Peyer's patch (tissue), 4 donors: ENCODE data around the gene LRIG2. TPM values are rescaled to one million over a fixed set of nuclear protein-coding genes. Genes with fewer than 3 reads are reported as not detected.

ENCODE experiments used
- DNase-seq, 3 donors: peaks; one replicate each; pipeline ENCODE4 v3.0.0-alpha.2; 2017 to 2019
- H3K27ac ChIP-seq, 4 donors: fragments of 200-600 bp; sonication (generic); one replicate each; pipeline ENCODE4 v1.5.1; 2016 to 2019
- H3K27me3 ChIP-seq, 2 donors: fragments of 200-600 bp; sonication (generic); one replicate each; pipeline ENCODE4 v1.5.1; 2019
- H3K36me3 ChIP-seq, 3 donors: fragments of 200-600 bp; sonication (generic); one replicate each; pipeline ENCODE4 v1.5.1; 2016 to 2019
- H3K4me1 ChIP-seq, 4 donors: fragments of 200-600 bp; sonication (generic); one replicate each; pipeline ENCODE4 v1.5.1; 2016 to 2019
- H3K4me3 ChIP-seq, 4 donors: fragments of 200-600 bp; sonication (generic); 1 replicate in 3 of 4; 2 replicates in 1 of 4; pipeline ENCODE4 v1.5.1; 2016 to 2019; ENCODE audit warnings: mild to moderate bottlenecking in 1 of 4
- H3K9me3 ChIP-seq, 4 donors: fragments of 200-600 bp; sonication (generic); one replicate each; pipeline ENCODE4 v1.5.1; 2016 to 2019; ENCODE audit warnings: mild to moderate bottlenecking in 1 of 4
- CTCF ChIP-seq, 6 experiments: fragments of 450-650 bp in 4 of 6; fragments of 200-600 bp in 2 of 6; sonication (generic) in 1 of 6; IDR thresholded peaks; one replicate each; pipeline ENCODE4 v1.5.1; 2017 to 2019; ENCODE audit warnings: antibody characterized with exemption in 6 of 6, mild to moderate bottlenecking in 3 of 6, moderate library complexity in 1 of 6
- POLR2A ChIP-seq, 2 donors: fragments of 450-650 bp; IDR thresholded peaks; one replicate each; pipeline ENCODE4 v1.5.1; 2017; ENCODE audit warnings: antibody characterized with exemption in 2 of 2, mild to moderate bottlenecking in 2 of 2, moderate library complexity in 2 of 2
- total RNA-seq, 4 donors: library from RNA; depleted of rRNA; stranded (reverse); fragments of >200 nt; gene quantifications; one replicate each; pipeline ENCODE4 v1.1.0, GENCODE V29; 2016

The LRIG2 gene
- total RNA-seq, 4 donors from 2014 or later = 9.5 to 38.7 (median 24.0) TPM

GRCh38 chr1:113090051-113090450, 17.1 kb downstream of the LRIG2 start:
- H3K4me3 ChIP-seq = no peak overlapping the region
- peaks cover 0 to 13% (median 0%) of the 10 kb centered on the region in 3 donors for H3K36me3 ChIP-seq
- H3K9me3 ChIP-seq = no peaks in the 10 kb centered on the region
- TF ChIP-seq CTCF (IDR thresholded peaks at IDR 0.05) = no peak
- no peak for TF ChIP-seq POLR2A (IDR thresholded peaks at IDR 0.05)
- H3K4me1 ChIP-seq = no peaks in the 10 kb centered on the region
- DNase-seq = no peak
- H3K27ac ChIP-seq = no peak overlapping the region
- no peaks in the 10 kb centered on the region for H3K27me3 ChIP-seq

- H3K4me1 ChIP-seq = no peaks in the 10 kb centered on the region
- TF ChIP-seq POLR2A (IDR thresholded peaks at IDR 0.05) = no peak
- TF ChIP-seq CTCF (IDR thresholded peaks at IDR 0.05) = no peak
- no peak for DNase-seq
- no peak overlapping the region for H3K27ac ChIP-seq
- no peaks in the 10 kb centered on the region for H3K27me3 ChIP-seq
- H3K9me3 ChIP-seq = no peaks in the 10 kb centered on the region
- H3K4me3 ChIP-seq = no peak overlapping the region
- H3K36me3 ChIP-seq = peaks cover 0 to 33% (median 0%) of the 10 kb centered on the region in 3 donors
These were observed 19.1 kb downstream of the LRIG2 start for GRCh38 chr1:113091988-113092594.

DNA sequence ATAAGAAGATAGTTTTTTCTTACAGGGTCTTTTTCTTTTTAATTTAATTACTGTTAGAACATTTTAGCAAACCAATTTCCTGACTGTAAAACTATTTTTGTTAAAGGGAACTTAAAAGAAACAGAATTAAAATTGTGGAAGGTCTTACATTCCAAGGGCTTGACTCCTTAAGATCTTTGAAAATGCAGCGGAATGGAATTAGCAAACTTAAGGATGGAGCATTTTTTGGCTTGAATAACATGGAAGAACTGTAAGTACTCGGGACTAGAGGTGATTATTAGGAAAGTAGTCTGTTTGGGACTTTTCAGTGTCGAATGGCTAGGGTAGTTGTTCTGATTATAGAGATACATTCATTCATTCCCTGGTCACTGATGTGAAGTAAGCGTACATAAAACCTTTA, 21.5 kb downstream of the LRIG2 start:
- no peak for TF ChIP-seq POLR2A (IDR thresholded peaks at IDR 0.05)
- no peak for TF ChIP-seq CTCF (IDR thresholded peaks at IDR 0.05)
- Histone ChIP-seq H3K4me1 (no peaks in the 10 kb centered on the region), H3K27ac (no peak overlapping the region), H3K36me3 (peaks cover 0 to 57% (median 0%) of the 10 kb centered on the region in 3 donors), H3K27me3 (no peaks in the 10 kb centered on the region), H3K4me3 (no peak overlapping the region), H3K9me3 (no peaks in the 10 kb centered on the region)
- no peak for DNase-seq

GRCh38 chr1:113095790-113096455, 22.9 kb downstream of the LRIG2 start:
- no peaks in the 10 kb centered on the region for H3K27me3 ChIP-seq
- peaks cover 0 to 71% (median 2%) of the 10 kb centered on the region in 3 donors for H3K36me3 ChIP-seq
- H3K9me3 ChIP-seq = no peaks in the 10 kb centered on the region
- no peak for DNase-seq
- no peaks in the 10 kb centered on the region for H3K4me1 ChIP-seq
- no peak overlapping the region for H3K4me3 ChIP-seq
- no peak overlapping the region for H3K27ac ChIP-seq
- no peak for TF ChIP-seq POLR2A (IDR thresholded peaks at IDR 0.05)
- TF ChIP-seq CTCF (IDR thresholded peaks at IDR 0.05) = no peak

DNA sequence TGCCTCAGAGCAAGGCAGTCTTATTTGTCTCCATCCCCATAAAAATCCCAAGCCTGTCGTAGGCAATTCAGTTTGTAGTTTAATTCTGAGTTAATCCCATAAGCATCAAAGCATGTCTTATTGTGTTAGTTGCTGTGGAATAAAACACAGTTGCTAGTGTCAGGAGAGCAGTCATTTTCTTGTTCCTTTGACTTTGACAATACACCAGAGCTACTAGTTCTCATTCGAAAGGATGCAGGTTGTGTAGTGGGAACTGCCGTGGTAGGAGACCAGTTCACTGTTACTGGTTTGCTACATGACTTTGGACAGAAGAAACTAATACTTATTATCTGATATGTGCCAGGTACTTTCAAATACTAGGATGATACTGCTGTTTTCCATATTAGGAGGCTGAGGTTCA, 23.5 kb downstream of the LRIG2 start:
- no peak for TF ChIP-seq CTCF (IDR thresholded peaks at IDR 0.05)
- no peak for TF ChIP-seq POLR2A (IDR thresholded peaks at IDR 0.05)
- no peaks in the 10 kb centered on the region for H3K27me3 ChIP-seq
- H3K9me3 ChIP-seq = no peaks in the 10 kb centered on the region
- H3K4me3 ChIP-seq = no peak overlapping the region
- peaks cover 0 to 77% (median 2%) of the 10 kb centered on the region in 3 donors for H3K36me3 ChIP-seq
- no peak for DNase-seq
- H3K27ac ChIP-seq = no peak overlapping the region
- no peaks in the 10 kb centered on the region for H3K4me1 ChIP-seq
